B cell (primary cell): ENCODE results near the gene DTNA. TPM values are rescaled to one million over a fixed set of nuclear protein-coding genes. Genes with fewer than 3 reads are reported as not detected.

Source experiments
- ATAC-seq: fragments of 200-7000 bp; cut with Tn5 transposase; one replicate; pipeline ENCODE4 v1.10.0; 2021; ENCODE audit warnings: low read depth, mild to moderate bottlenecking, moderate number of reproducible peaks, moderate library complexity
- CTCF ChIA-PET: fragments of 350-600 bp; sonication (Branson Sonifier 250); formaldehyde crosslinking; loops from one replicate; lab custom pipeline; 2021; ENCODE audit warnings: antibody characterized with exemption, inconsistent platforms; lab: Charles Lee
- POLR2A ChIA-PET: fragments of 350-600 bp; sonication (Branson Sonifier 250); formaldehyde crosslinking; loops from one replicate; lab custom pipeline; 2021; ENCODE audit warnings: antibody characterized with exemption; lab: Charles Lee
- DNase-seq: peaks from one replicate; pipeline ENCODE4 v3.0.0; 2013
- H2AFZ ChIP-seq: 2 replicates; pipeline ENCODE4 v1.6.1; 2012; ENCODE audit warnings: mild to moderate bottlenecking, low read depth, low read length; ENCODE audit not compliant: insufficient read depth, poor library complexity, severe bottlenecking
- H3K27ac ChIP-seq, 2 donors: 1 replicate in 1 of 2; 2 replicates in 1 of 2; pipeline ENCODE4 v1.5.1; 2012 to 2013; ENCODE audit warnings: low read length in 2 of 2, mild to moderate bottlenecking in 2 of 2, moderate library complexity in 1 of 2
- H3K27me3 ChIP-seq, 4 experiments: fragments of 200-600 bp in 1 of 4; sonication (generic) in 1 of 4; replicated peaks in 1 of 4; 1 replicate in 2 of 4; 2 replicates in 2 of 4; pipeline versions ENCODE4 v1.6.1 to v1.7.0; 2013 to 2016; ENCODE audit warnings: low read length in 3 of 4, mild to moderate bottlenecking in 2 of 4, mixed read lengths in 1 of 4, moderate library complexity in 1 of 4; ENCODE audit not compliant: insufficient read depth in 4 of 4, control insufficient read depth in 3 of 4; ENCODE audit errors: control extremely low read depth in 1 of 4
- H3K36me3 ChIP-seq, 2 experiments: replicated peaks in 1 of 2; 1 replicate in 1 of 2; 2 replicates in 1 of 2; pipeline versions ENCODE4 v1.6.1 to v1.7.1; 2013; ENCODE audit warnings: low read length in 1 of 2; ENCODE audit not compliant: insufficient read depth in 2 of 2, control insufficient read depth in 1 of 2; ENCODE audit errors: control extremely low read depth in 1 of 2, extremely low read depth in 1 of 2
- H3K4me1 ChIP-seq, 2 donors: fragments of 200-600 bp in 1 of 2; sonication (generic) in 1 of 2; 1 replicate in 1 of 2; 2 replicates in 1 of 2; pipeline versions ENCODE4 v1.5.1 to v1.6.1; 2013 to 2017; ENCODE audit warnings: low read length in 2 of 2; ENCODE audit not compliant: control insufficient read depth in 2 of 2, insufficient read depth in 2 of 2
- H3K4me2 ChIP-seq: replicated peaks from 2 replicates; pipeline ENCODE3; 2012; ENCODE audit warnings: mild to moderate bottlenecking, low read depth, low read length; ENCODE audit not compliant: poor library complexity, severe bottlenecking
- H3K4me3 ChIP-seq, 5 experiments: fragments of 200-600 bp in 1 of 5; sonication (generic) in 1 of 5; 1 replicate in 3 of 5; 2 replicates in 2 of 5; pipeline versions ENCODE4 v1.5.1 to v1.7.0; 2011 to 2016; ENCODE audit warnings: low read length in 4 of 5, mild to moderate bottlenecking in 4 of 5, low read depth in 2 of 5, control low read depth in 1 of 5, moderate library complexity in 1 of 5; ENCODE audit not compliant: insufficient read depth in 1 of 5; ENCODE audit errors: control extremely low read depth in 1 of 5, extremely low read depth in 1 of 5
- H3K79me2 ChIP-seq: fragments of 200-600 bp; sonication (generic); one replicate; pipeline ENCODE4 v1.6.0; 2016; ENCODE audit warnings: low read length; ENCODE audit not compliant: control insufficient read depth, insufficient read depth
- H3K9ac ChIP-seq: fragments of 200-600 bp; sonication (generic); 2 replicates; pipeline ENCODE4 v1.6.1; 2017; ENCODE audit warnings: mild to moderate bottlenecking, low read length, moderate library complexity
- H3K9me3 ChIP-seq, 3 donors: one replicate each; pipeline versions ENCODE4 v1.6.1 to v1.7.1; 2013; ENCODE audit warnings: low read length in 2 of 3; ENCODE audit not compliant: control insufficient read depth in 2 of 3, insufficient read depth in 1 of 3; ENCODE audit errors: control extremely low read depth in 1 of 3
- H4K20me1 ChIP-seq: 2 replicates; pipeline ENCODE4 v1.6.0; 2012; ENCODE audit warnings: mild to moderate bottlenecking, low read length; ENCODE audit not compliant: insufficient read depth, control insufficient read depth, poor library complexity, severe bottlenecking
- H3K27ac Mint-ChIP-seq: one replicate; pipeline ENCODE4 v1.8.0; 2021; ENCODE audit warnings: mixed read lengths
- H3K27me3 Mint-ChIP-seq: one replicate; pipeline ENCODE4 v1.8.0; 2021; ENCODE audit warnings: mixed read lengths
- H3K4me1 Mint-ChIP-seq: one replicate; pipeline ENCODE4 v1.8.0; 2021; ENCODE audit warnings: mixed read lengths
- H3K4me3 Mint-ChIP-seq: one replicate; pipeline ENCODE4 v1.8.0; 2021; ENCODE audit warnings: mixed read lengths
- H3K9me3 Mint-ChIP-seq: one replicate; pipeline ENCODE4 v1.8.0; 2022; ENCODE audit warnings: mixed read lengths; ENCODE audit not compliant: insufficient read depth
- EZH2 ChIP-seq: IDR thresholded peaks from 2 replicates; pipeline ENCODE4 v1.6.1; 2012; ENCODE audit warnings: borderline replicate concordance, low read depth, mild to moderate bottlenecking, moderate library complexity, low read length; ENCODE audit not compliant: insufficient read depth, poor library complexity, severe bottlenecking
- WGBS: methylation state at CpG from one replicate; pipeline ENCODE4 v1.1.5; 2013; ENCODE audit warnings: missing lambda C conversion rate; ENCODE audit not compliant: insufficient coverage; 5-methylcytosine and 5-hydroxymethylcytosine counted together
- intact Hi-C: fragments of 100-400 bp; cut with micrococcal nuclease; formaldehyde crosslinking; loops from one replicate; pipeline ENCODE4 v1.10.0; 2022
- polyA plus RNA-seq: library from polyadenylated mRNA; depleted of rRNA; stranded (reverse); fragments of >200 nt; gene quantifications from 2 replicates; pipeline ENCODE4 v1.2.3, GENCODE V29; 2012
- total RNA-seq, 2 donors: library from RNA; stranded (reverse); fragments of 120-200 nt in 1 of 2; gene quantifications; 1 replicate in 1 of 2; 2 replicates in 1 of 2; pipeline versions ENCODE4 v1.2.3 to v1.2.4, GENCODE V29; 2013 to 2022
- TF ChIP-seq, protein P1 (sequence below): fragments of 200-600 bp; IDR thresholded peaks from one replicate; pipeline ENCODE4 v1.8.0; 2022; ENCODE audit warnings: antibody characterized with exemption, mild to moderate bottlenecking

DTNA gene
- total and polyA plus RNA-seq, 2 donors (not counting 1 experiment from before 2014, with no cell fraction given): not detected

- Mint-ChIP-seq H3K4me1 (no peaks in the 10 kb centered on the region), H3K9me3 (no peaks in the 10 kb centered on the region), H3K27ac (no peak overlapping the region), H3K27me3 (peaks cover 23% of the 10 kb centered on the region), H3K4me3 (no peak overlapping the region)
- no peak overlapping the region for H3K27ac ChIP-seq
- no peak overlapping the region for H3K9ac ChIP-seq
- POLR2A ChIA-PET: no interaction called here
- ATAC-seq: no peak
- H3K36me3 ChIP-seq: no peaks in the 10 kb centered on the region
- WGBS: 0% methylated on average over 1 of the region's 2 CpGs
- CTCF ChIA-PET: no interaction called here
- DNase-seq: no peak
- intact Hi-C loops: no loop called here
- H3K79me2 ChIP-seq: no peaks in the 10 kb centered on the region
- H3K9me3 ChIP-seq: peaks cover 0 to 2% (median 0%) of the 10 kb centered on the region in 3 donors
- H2AFZ ChIP-seq: no peak overlapping the region
- no peaks in the 10 kb centered on the region for H4K20me1 ChIP-seq
- no peaks in the 10 kb centered on the region for H3K27me3 ChIP-seq
- TF ChIP-seq EZH2: no peak
- TF ChIP-seq, protein P1, sequence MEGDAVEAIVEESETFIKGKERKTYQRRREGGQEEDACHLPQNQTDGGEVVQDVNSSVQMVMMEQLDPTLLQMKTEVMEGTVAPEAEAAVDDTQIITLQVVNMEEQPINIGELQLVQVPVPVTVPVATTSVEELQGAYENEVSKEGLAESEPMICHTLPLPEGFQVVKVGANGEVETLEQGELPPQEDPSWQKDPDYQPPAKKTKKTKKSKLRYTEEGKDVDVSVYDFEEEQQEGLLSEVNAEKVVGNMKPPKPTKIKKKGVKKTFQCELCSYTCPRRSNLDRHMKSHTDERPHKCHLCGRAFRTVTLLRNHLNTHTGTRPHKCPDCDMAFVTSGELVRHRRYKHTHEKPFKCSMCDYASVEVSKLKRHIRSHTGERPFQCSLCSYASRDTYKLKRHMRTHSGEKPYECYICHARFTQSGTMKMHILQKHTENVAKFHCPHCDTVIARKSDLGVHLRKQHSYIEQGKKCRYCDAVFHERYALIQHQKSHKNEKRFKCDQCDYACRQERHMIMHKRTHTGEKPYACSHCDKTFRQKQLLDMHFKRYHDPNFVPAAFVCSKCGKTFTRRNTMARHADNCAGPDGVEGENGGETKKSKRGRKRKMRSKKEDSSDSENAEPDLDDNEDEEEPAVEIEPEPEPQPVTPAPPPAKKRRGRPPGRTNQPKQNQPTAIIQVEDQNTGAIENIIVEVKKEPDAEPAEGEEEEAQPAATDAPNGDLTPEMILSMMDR: no peak
- no peak overlapping the region for H3K4me2 ChIP-seq
- no peak overlapping the region for H3K4me3 ChIP-seq
- no peaks in the 10 kb centered on the region for H3K4me1 ChIP-seq
These were observed 62.8 kb downstream of the DTNA start for GRCh38 chr18:34772887-34773286.

- WGBS: no CpG with 5 or more reads among the region's 2 CpGs
- intact Hi-C loops: no loop called here
- no peaks in the 10 kb centered on the region for H3K36me3 ChIP-seq
- no peak overlapping the region for H3K4me2 ChIP-seq
- Mint-ChIP-seq H3K27me3 (peaks cover 23% of the 10 kb centered on the region), H3K4me3 (no peak overlapping the region), H3K27ac (no peak overlapping the region), H3K9me3 (no peaks in the 10 kb centered on the region), H3K4me1 (no peaks in the 10 kb centered on the region)
- ChIA-PET CTCF (no interaction called here), POLR2A (no interaction called here)
- H3K79me2 ChIP-seq: no peaks in the 10 kb centered on the region
- no peak overlapping the region for H2AFZ ChIP-seq
- peaks cover 0 to 1% (median 0%) of the 10 kb centered on the region in 3 donors for H3K9me3 ChIP-seq
- no peak overlapping the region for H3K9ac ChIP-seq
- no peak for ATAC-seq
- TF ChIP-seq, protein P1: no peak
- TF ChIP-seq EZH2: no peak
- no peak for DNase-seq
- no peak overlapping the region for H3K4me3 ChIP-seq
- H4K20me1 ChIP-seq: no peaks in the 10 kb centered on the region
- no peaks in the 10 kb centered on the region for H3K27me3 ChIP-seq
- H3K4me1 ChIP-seq: no peaks in the 10 kb centered on the region
- no peak overlapping the region for H3K27ac ChIP-seq
These were observed 63.3 kb downstream of the DTNA start for GRCh38 chr18:34773378-34773777.
